ENCODE data around the gene RREB1. TPM values are rescaled to one million over a fixed set of nuclear protein-coding genes. Genes with fewer than 3 reads are reported as not detected.

RREB1 gene
- total RNA-seq, 1 experiment from 2014 or later: 35.8 TPM

- H3K4ac ChIP-seq (ENCODE audit: low read depth, low read length): no peak overlapping the region
- H2BK12ac ChIP-seq (ENCODE audit: insufficient read length, low read depth, low read length): no peak overlapping the region
- H3K27me3 ChIP-seq (ENCODE audit: insufficient read depth, low read length): no peaks in the 10 kb centered on the region
- Mint-ChIP-seq H3K27ac (no peak overlapping the region), H3K4me1 (0 out of 4 replicates have a peak, but pooled peaks cover 0 to 2% of the 10 kb centered on the region in 2 experiments), H3K36me3 (ENCODE audit: insufficient read depth in 1 of 3, low read depth in 3 of 3) (no peaks in the 10 kb centered on the region), H3K27me3 (ENCODE audit: low read depth) (peaks cover 2% of the 10 kb centered on the region; the same call in 1 of the 2 replicates), H3K4me3 (no peak overlapping the region), H3K9me3 (no peaks in the 10 kb centered on the region; a peak in 3 of 5 replicates)
- H3T11ph ChIP-seq (ENCODE audit: low read length): no peak overlapping the region
- no peak overlapping the region for H2BK120ac ChIP-seq (ENCODE audit: low read depth, low read length, poor library complexity, severe bottlenecking)
- H3K79me1 ChIP-seq (ENCODE audit: insufficient read depth, low read depth, low read length, poor library complexity, severe bottlenecking): no peaks in the 10 kb centered on the region
- H3K14ac ChIP-seq (ENCODE audit: insufficient read depth, low read length): no peak overlapping the region
- no peak overlapping the region for H2BK15ac ChIP-seq (ENCODE audit: low read depth, low read length)
- no peak overlapping the region for H2AFZ ChIP-seq (ENCODE audit: low read length)
- no peaks in the 10 kb centered on the region for H4K20me1 ChIP-seq (ENCODE audit: control insufficient read depth, insufficient read depth, insufficient read length)
- WGBS (ENCODE audit: extremely low coverage, insufficient read length, low lambda C conversion rate): no CpG with 5 or more reads among the region's 20 CpGs
- no peaks in the 10 kb centered on the region for H3K79me2 ChIP-seq (ENCODE audit: insufficient read depth, low read length)
- H3K23me2 ChIP-seq (ENCODE audit: insufficient read length, low read depth, low read length, poor library complexity, severe bottlenecking): no peaks in the 10 kb centered on the region
- no peak overlapping the region for H4K91ac ChIP-seq (ENCODE audit: insufficient read length, low read depth, low read length)
- no peak overlapping the region for H3K23ac ChIP-seq (ENCODE audit: insufficient read length, low read depth, low read length)
- TF ChIP-seq CTCF (conservative IDR thresholded peaks at IDR 0.05): no peak
- no peak for DNase-seq
- H2BK5ac ChIP-seq (ENCODE audit: insufficient read length, low read length): no peak overlapping the region
- H3K4me1 ChIP-seq (ENCODE audit: insufficient read depth, low read length): no peaks in the 10 kb centered on the region
- no peak overlapping the region for H2AK5ac ChIP-seq (ENCODE audit: insufficient read length, low read length)
- H3K56ac ChIP-seq (ENCODE audit: insufficient read length, low read depth, low read length): no peak overlapping the region
- no peak overlapping the region for H3K27ac ChIP-seq (ENCODE audit: insufficient read length, low read depth, low read length)
- H3K9ac ChIP-seq (ENCODE audit: extremely low read depth, insufficient read length, low read length): no peak overlapping the region
- H2BK20ac ChIP-seq (ENCODE audit: low read depth, low read length, poor library complexity, severe bottlenecking): no peak overlapping the region
- H3K9me3 ChIP-seq (ENCODE audit: control insufficient read depth, low read depth, low read length): no peaks in the 10 kb centered on the region
- H3K4me2 ChIP-seq (ENCODE audit: insufficient read depth, insufficient read length, low read length): no peak overlapping the region
- H3K18ac ChIP-seq (ENCODE audit: insufficient read length, low read depth, low read length): no peak overlapping the region
- no peak overlapping the region for H4K5ac ChIP-seq (ENCODE audit: insufficient read length, low read depth, low read length)
- no peak overlapping the region for H4K8ac ChIP-seq (replicated peaks; ENCODE audit: insufficient read length, low read depth, low read length)
Measured at GRCh38 chr6:7268362-7268761, 160.6 kb downstream of the RREB1 start.

All from H9 (cell line).